Esophagus (tissue), 2 donors: ENCODE measurements around the gene HSDL2. TPM values are rescaled to one million over a fixed set of nuclear protein-coding genes. Genes with fewer than 3 reads are reported as not detected.

Source experiments
- H3K27ac ChIP-seq, 2 donors: one replicate each; pipeline ENCODE4 v1.5.1; 2013; ENCODE audit warnings: low read depth in 2 of 2, mild to moderate bottlenecking in 2 of 2, inconsistent platforms in 1 of 2, low read length in 1 of 2, moderate library complexity in 1 of 2
- H3K27me3 ChIP-seq, 2 donors: one replicate each; pipeline ENCODE4 v1.6.1; 2013; ENCODE audit warnings: low read length in 2 of 2, control low read depth in 1 of 2, mild to moderate bottlenecking in 1 of 2; ENCODE audit not compliant: insufficient read depth in 2 of 2, control insufficient read depth in 1 of 2
- H3K36me3 ChIP-seq, 2 donors: one replicate each; pipeline ENCODE4 v1.6.1; 2013; ENCODE audit warnings: low read length in 1 of 2; ENCODE audit not compliant: control insufficient read depth in 2 of 2, insufficient read depth in 2 of 2
- H3K4me1 ChIP-seq, 2 donors: one replicate each; pipeline ENCODE4 v1.6.1; 2013; ENCODE audit warnings: low read length in 1 of 2; ENCODE audit not compliant: control insufficient read depth in 2 of 2, insufficient read depth in 2 of 2
- H3K4me3 ChIP-seq, 2 donors: one replicate each; pipeline ENCODE4 v1.5.1; 2013; ENCODE audit warnings: low read length in 2 of 2, mild to moderate bottlenecking in 2 of 2, low read depth in 1 of 2, moderate library complexity in 1 of 2
- H3K9me3 ChIP-seq, 2 donors: one replicate each; pipeline ENCODE4 v1.6.1; 2013; ENCODE audit warnings: mild to moderate bottlenecking in 2 of 2, low read depth in 1 of 2, low read length in 1 of 2, moderate library complexity in 1 of 2; ENCODE audit not compliant: control insufficient read depth in 2 of 2, insufficient read depth in 1 of 2
- WGBS, 2 donors: extraction: QIAGEN DNeasy Blood & Tissue Kit; methylation state at CpG; one replicate each; pipeline ENCODE4 v1.1.7; 2013; 5-methylcytosine and 5-hydroxymethylcytosine counted together
- polyA plus RNA-seq, 2 donors: library from polyadenylated mRNA; stranded (reverse); fragments of 200-250 nt; gene quantifications; one replicate each; pipeline ENCODE4 v1.2.3, GENCODE V29; 2013
- donor health status: healthy with polysubstance abuse.
- donor health status: Bipolar disorder and iron deficiency.

Gene HSDL2
- polyA plus RNA-seq, 2 donors = 19.4 to 22.0 TPM

GRCh38 chr9:112377087-112377486 lies 2.8 kb upstream of the HSDL2 start:
- Histone ChIP-seq H3K9me3 (no peaks in the 10 kb centered on the region), H3K4me3 (no peak overlapping the region), H3K36me3 (no peaks in the 10 kb centered on the region), H3K4me1 (peaks cover 0 to 4% of the 10 kb centered on the region in 2 donors), H3K27me3 (no peaks in the 10 kb centered on the region), H3K27ac (no peak overlapping the region)
- 72 to 73% methylated on average over 2 of the region's 2 CpGs for WGBS, 2 donors

GRCh38 chr9:112377684-112378327 lies 2.1 kb upstream of the HSDL2 start:
- no peak overlapping the region for H3K4me3 ChIP-seq
- H3K4me1 ChIP-seq = peaks cover 0 to 4% of the 10 kb centered on the region in 2 donors
- no peak overlapping the region for H3K27ac ChIP-seq
- H3K36me3 ChIP-seq = no peaks in the 10 kb centered on the region
- H3K27me3 ChIP-seq = no peaks in the 10 kb centered on the region
- H3K9me3 ChIP-seq = no peaks in the 10 kb centered on the region
- WGBS, 2 donors = 50 to 59% methylated on average over 1 of the region's 1 CpG

- peak overlapping the region; percentile 91 to 95 for H3K4me3 ChIP-seq
- H3K27ac ChIP-seq = peak overlapping the region; percentile 82 to 100
- H3K4me1 ChIP-seq = peaks cover 0 to 4% of the 10 kb centered on the region in 2 donors
- no peaks in the 10 kb centered on the region for H3K27me3 ChIP-seq
- no peaks in the 10 kb centered on the region for H3K9me3 ChIP-seq
- H3K36me3 ChIP-seq = no peaks in the 10 kb centered on the region
- 11 to 12% methylated on average over 27 of the region's 27 CpGs for WGBS, 2 donors
Observed at GRCh38 chr9:112378328-112379176, 1.4 kb upstream of the HSDL2 start.

- WGBS, 2 donors = 0% methylated on average over 53 to 57 of the region's 57 CpGs
- Histone ChIP-seq H3K4me1 (peaks cover 0 to 4% of the 10 kb centered on the region in 2 donors), H3K27me3 (no peaks in the 10 kb centered on the region), H3K36me3 (no peaks in the 10 kb centered on the region), H3K27ac (peak overlapping the region; percentile 100), H3K9me3 (no peaks in the 10 kb centered on the region), H3K4me3 (peak overlapping the region; percentile 91 to 95)
Observed at GRCh38 chr9:112379177-112380101, 469 bp upstream of the HSDL2 start.

GRCh38 chr9:112380825-112381221 lies 915 bp downstream of the HSDL2 start:
- Histone ChIP-seq H3K4me1 (peaks cover 0 to 4% of the 10 kb centered on the region in 2 donors), H3K4me3 (peak overlapping the region in 1 of 2 donors; percentile 95), H3K27me3 (no peaks in the 10 kb centered on the region), H3K9me3 (no peaks in the 10 kb centered on the region), H3K27ac (peak overlapping the region in 1 of 2 donors; percentile 51), H3K36me3 (no peaks in the 10 kb centered on the region)
- WGBS, 2 donors = 22 to 35% methylated on average over 7 of the region's 7 CpGs

GRCh38 chr9:112382066-112382465 lies 2.2 kb downstream of the HSDL2 start:
- Histone ChIP-seq H3K27ac (no peak overlapping the region), H3K27me3 (no peaks in the 10 kb centered on the region), H3K4me1 (peaks cover 0 to 4% of the 10 kb centered on the region in 2 donors), H3K9me3 (no peaks in the 10 kb centered on the region), H3K36me3 (no peaks in the 10 kb centered on the region), H3K4me3 (no peak overlapping the region)
- WGBS, 2 donors = 92 to 94% methylated on average over 7 of the region's 7 CpGs

GRCh38 chr9:112382501-112383364 lies 2.8 kb downstream of the HSDL2 start:
- H3K9me3 ChIP-seq = no peaks in the 10 kb centered on the region
- H3K27ac ChIP-seq = no peak overlapping the region
- H3K36me3 ChIP-seq = no peaks in the 10 kb centered on the region
- H3K4me1 ChIP-seq = peaks cover 0 to 4% of the 10 kb centered on the region in 2 donors
- 75 to 77% methylated on average over 11 of the region's 11 CpGs for WGBS, 2 donors
- no peaks in the 10 kb centered on the region for H3K27me3 ChIP-seq
- no peak overlapping the region for H3K4me3 ChIP-seq

GRCh38 chr9:112384219-112384618 lies 4.3 kb downstream of the HSDL2 start:
- H3K27ac ChIP-seq = peak overlapping the region in 1 of 2 donors; percentile 51
- 73 to 82% methylated on average over 1 of the region's 1 CpG for WGBS, 2 donors
- no peaks in the 10 kb centered on the region for H3K9me3 ChIP-seq
- peaks cover 0 to 4% of the 10 kb centered on the region in 2 donors for H3K4me1 ChIP-seq
- H3K36me3 ChIP-seq = no peaks in the 10 kb centered on the region
- H3K27me3 ChIP-seq = no peaks in the 10 kb centered on the region
- no peak overlapping the region for H3K4me3 ChIP-seq
